ENCODE data around the gene FADS2. TPM values are rescaled to one million over a fixed set of nuclear protein-coding genes. Genes with fewer than 3 reads are reported as not detected.

Gene FADS2
- 75.1 TPM for total RNA-seq
- 33.3 TPM for polyA plus RNA-seq

GRCh38 chr11:61827571-61828378, at the start of gene FADS2:
FADS2 (plus strand) TSS chr11:61828300; CDS start chr11:61828391, 91 bp downstream.
- WGBS: under 1% methylated on average over 83 of the region's 83 CpGs

DNA sequence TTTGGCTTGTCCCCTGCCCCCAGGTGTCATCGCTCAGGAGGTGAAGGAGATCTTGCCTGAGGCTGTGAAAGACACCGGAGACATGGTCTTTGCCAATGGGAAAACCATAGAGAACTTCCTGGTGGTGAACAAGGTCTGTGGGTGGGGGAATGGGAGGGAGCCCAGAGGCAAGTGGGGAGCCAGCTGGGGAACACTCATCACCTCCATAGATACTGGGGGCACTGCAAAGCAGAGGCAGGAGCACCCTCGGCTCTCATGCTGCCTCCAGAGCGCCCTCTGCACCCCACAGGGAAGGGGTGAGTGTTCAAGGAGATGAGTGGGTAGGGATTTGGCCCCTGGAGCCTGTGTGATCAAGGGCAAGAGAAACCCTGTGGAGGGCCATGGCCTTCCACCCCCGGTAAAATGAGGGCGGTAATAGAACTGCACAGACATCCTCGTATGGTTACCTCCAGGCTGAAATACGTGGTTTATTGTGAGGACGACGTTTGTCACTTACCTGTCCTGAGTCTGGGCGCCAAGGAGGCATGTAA, 49.7 kb upstream of the FADS2 start:
- H3K4me3 ChIP-seq (ENCODE audit: low read depth, low read length): no peak overlapping the region
- no peaks in the 10 kb centered on the region for H3K36me3 ChIP-seq (ENCODE audit: insufficient read depth)
- WGBS: 89% methylated on average over 11 of the region's 11 CpGs
- no peaks in the 10 kb centered on the region for H3K4me1 ChIP-seq (ENCODE audit: insufficient read depth)
- DNase-seq (ENCODE audit: extremely low spot score): no peak
- no peak overlapping the region for H3K27ac ChIP-seq (ENCODE audit: low read depth)

More at GRCh38 chr11:61827571-61828378, at the start of gene FADS2:
- H3K4me1 ChIP-seq (ENCODE audit: insufficient read depth): no peaks in the 10 kb centered on the region
- peak; percentile 93 for DNase-seq (ENCODE audit: extremely low spot score)
- peak within 1 kb of the TSS; percentile 51 for H3K4me3 ChIP-seq (ENCODE audit: low read depth, low read length)
- peak within 1 kb of the TSS; percentile 60 for H3K27ac ChIP-seq (ENCODE audit: low read depth)
- no peaks in the 10 kb centered on the region for H3K36me3 ChIP-seq (ENCODE audit: insufficient read depth)

DNA sequence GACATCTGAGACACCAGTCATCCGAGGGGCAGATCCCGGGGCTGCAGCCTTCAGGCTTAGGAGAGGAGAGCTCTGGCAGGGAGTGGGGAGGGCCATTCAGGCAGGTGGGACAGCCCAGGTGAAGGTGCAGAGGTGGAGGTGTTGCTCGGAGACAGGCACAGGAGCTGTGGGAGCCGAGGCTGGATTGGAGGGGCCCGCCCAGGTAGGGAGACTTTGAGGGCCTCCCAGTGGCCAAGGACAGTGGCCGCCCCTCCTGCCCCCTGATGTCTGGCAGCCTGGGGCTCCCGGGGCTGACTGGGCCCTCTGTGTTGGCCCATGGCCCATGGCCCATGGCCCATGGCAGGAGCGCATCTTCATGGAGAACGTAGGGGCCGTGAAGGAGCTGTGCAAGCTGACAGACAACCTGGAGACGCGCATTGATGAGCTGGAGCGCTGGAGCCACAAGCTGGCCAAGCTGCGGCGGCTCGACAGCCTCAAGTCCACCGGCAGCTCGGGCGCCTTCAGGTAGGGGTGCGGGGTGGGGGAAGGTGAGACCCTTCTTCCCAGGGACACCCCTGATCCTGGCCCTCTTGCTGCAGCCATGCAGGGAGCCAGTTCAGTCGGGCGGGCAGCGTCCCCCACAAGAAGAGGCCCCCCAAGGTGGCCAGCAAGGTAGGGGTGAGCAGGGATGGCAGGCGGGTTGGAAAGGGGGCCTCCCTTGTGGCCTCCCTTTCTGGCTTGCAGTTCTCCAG, 49.0 kb upstream of the FADS2 start:
- no peak for DNase-seq (ENCODE audit: extremely low spot score)
- Histone ChIP-seq H3K4me3 (ENCODE audit: low read depth, low read length) (no peak overlapping the region), H3K4me1 (ENCODE audit: insufficient read depth) (no peaks in the 10 kb centered on the region), H3K36me3 (ENCODE audit: insufficient read depth) (no peaks in the 10 kb centered on the region), H3K27ac (ENCODE audit: low read depth) (no peak overlapping the region)
- WGBS: 86% methylated on average over 24 of the region's 24 CpGs

DNA sequence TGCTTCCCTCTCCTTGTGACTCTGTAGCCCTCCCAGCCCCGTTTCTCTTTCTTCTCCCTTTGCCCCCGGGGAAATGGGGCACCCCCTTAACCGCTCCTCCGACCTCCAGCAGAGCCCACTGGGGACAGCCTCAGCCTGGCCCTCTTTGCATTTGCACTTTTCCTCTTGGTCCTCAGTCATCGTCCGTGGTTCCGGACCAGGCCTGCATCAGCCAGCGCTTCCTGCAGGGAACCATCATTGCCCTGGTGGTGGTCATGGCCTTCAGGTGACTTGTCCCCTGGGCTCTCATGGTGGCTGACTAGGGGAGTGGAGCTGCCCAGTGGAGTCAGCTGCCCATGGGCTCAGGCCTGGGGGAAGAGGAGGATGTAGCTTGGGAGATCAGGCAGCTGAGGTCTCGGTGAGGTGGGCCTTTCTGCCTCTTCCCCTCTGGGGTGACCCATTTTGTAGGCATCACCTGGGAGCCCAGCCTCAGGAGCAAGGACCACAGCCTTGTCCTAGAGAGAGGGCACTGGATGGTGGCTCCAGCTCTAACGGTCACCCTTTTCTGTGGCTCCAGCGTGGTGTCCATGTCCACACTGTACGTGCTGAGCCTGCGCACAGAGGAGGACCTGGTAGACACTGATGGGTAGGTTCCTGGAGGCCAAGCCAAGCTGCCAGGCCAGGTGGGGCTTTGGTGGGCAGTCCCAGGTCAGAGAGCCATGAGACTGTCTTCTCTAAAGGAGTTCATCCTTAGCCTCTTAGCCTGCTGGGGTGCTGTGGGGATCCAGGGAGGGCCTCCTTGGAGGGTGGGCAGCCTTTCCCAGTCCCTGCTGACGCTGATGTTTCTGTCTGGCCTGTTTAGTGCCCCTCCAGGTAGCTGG, 48.2 kb upstream of the FADS2 start:
- 87% methylated on average over 14 of the region's 14 CpGs for WGBS
- Histone ChIP-seq H3K4me1 (ENCODE audit: insufficient read depth) (no peaks in the 10 kb centered on the region), H3K27ac (ENCODE audit: low read depth) (no peak overlapping the region), H3K4me3 (ENCODE audit: low read depth, low read length) (no peak overlapping the region), H3K36me3 (ENCODE audit: insufficient read depth) (no peaks in the 10 kb centered on the region)
- no peak for DNase-seq (ENCODE audit: extremely low spot score)

DNA sequence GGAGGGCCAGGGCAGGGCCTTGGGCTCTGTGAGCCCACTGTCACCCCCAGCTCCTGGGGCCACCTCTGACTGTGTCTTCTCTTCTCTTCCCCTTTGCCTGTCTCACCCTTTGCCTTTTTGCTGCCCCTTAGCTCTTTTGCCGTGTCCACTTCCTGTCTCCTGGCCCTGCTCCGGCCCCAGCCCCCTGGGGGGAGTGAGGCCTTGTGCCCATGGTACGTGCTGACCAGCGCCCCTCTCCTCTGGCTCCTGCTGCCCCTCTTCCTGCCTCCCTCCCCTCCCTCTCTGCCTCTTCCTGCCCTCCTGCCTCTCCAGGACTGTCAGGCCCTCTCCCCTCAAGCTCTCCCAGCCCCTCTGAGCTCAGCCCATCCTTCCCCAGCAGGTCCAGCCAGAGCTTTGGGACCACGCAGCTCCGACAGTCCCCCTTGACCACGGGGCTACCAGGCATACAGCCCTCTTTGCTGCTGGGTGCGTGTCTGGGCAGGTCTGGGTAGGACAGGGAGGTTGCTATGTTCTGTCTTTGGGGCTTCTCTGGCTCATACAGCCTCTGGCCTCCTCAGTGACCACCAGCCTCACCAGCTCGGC, 47.4 kb upstream of the FADS2 start:
- no peak overlapping the region for H3K4me3 ChIP-seq (ENCODE audit: low read depth, low read length)
- H3K27ac ChIP-seq (ENCODE audit: low read depth): no peak overlapping the region
- no peak for DNase-seq (ENCODE audit: extremely low spot score)
- no peaks in the 10 kb centered on the region for H3K36me3 ChIP-seq (ENCODE audit: insufficient read depth)
- H3K4me1 ChIP-seq (ENCODE audit: insufficient read depth): no peaks in the 10 kb centered on the region
- WGBS: 76% methylated on average over 9 of the region's 9 CpGs

- WGBS: 85% methylated on average over 5 of the region's 5 CpGs
These were observed 46.5 kb upstream of the FADS2 start for GRCh38 chr11:61781585-61781984.

GRCh38 chr11:61782299-61782698, 45.8 kb upstream of the FADS2 start:
- Histone ChIP-seq H3K4me3 (ENCODE audit: low read depth, low read length) (no peak overlapping the region), H3K27ac (ENCODE audit: low read depth) (no peak overlapping the region), H3K36me3 (ENCODE audit: insufficient read depth) (no peaks in the 10 kb centered on the region), H3K4me1 (ENCODE audit: insufficient read depth) (no peaks in the 10 kb centered on the region)
- WGBS: 91% methylated on average over 3 of the region's 3 CpGs
- DNase-seq (ENCODE audit: extremely low spot score): no peak

More at GRCh38 chr11:61781585-61781984, 46.5 kb upstream of the FADS2 start:
- Histone ChIP-seq H3K4me3 (ENCODE audit: low read depth, low read length) (no peak overlapping the region), H3K36me3 (ENCODE audit: insufficient read depth) (no peaks in the 10 kb centered on the region), H3K27ac (ENCODE audit: low read depth) (no peak overlapping the region), H3K4me1 (ENCODE audit: insufficient read depth) (no peaks in the 10 kb centered on the region)
- no peak for DNase-seq (ENCODE audit: extremely low spot score)

- Histone ChIP-seq H3K4me1 (ENCODE audit: insufficient read depth) (no peaks in the 10 kb centered on the region), H3K4me3 (ENCODE audit: low read depth, low read length) (no peak overlapping the region), H3K36me3 (ENCODE audit: insufficient read depth) (peaks cover 2% of the 10 kb centered on the region), H3K27ac (ENCODE audit: low read depth) (no peak overlapping the region)
- no peak for DNase-seq (ENCODE audit: extremely low spot score)
- WGBS: 75% methylated on average over 11 of the region's 11 CpGs
These were observed 45.3 kb upstream of the FADS2 start for GRCh38 chr11:61782841-61783240.

DNA sequence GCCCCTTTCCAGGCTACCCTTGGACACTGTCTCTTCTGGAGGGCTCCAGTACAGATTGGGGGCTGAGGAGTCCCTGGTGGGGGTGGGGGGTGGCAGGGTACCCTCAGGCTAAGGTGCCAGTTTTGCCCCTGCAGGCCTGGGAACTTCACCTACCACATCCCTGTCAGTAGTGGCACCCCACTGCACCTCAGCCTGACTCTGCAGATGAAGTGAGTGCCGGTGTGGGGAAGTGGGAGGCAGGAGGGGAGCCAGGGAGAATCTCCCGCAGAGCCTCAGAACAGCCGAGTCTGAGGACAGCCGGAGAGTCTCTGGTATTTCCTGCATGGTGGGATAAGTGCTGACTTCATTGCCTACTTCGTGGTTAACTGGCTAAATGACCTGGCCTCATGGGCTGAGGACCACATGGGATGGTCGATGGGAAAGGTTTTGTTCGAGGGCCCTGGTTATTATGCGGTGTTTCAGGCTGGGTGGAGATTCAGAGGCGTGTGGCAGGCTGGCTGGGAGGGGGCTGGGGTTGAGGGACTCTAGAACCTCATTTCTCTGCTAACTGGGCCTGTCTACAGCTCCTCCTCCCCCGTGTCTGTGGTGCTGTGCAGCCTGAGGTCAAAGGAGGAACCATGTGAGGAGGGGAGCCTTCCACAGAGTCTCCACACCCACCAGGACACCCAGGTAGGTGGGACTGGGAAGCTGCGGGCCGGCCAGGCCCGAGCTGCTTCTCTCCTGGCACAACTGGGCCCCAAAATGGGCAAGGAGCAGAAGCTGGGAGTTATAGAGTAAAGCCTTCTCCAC, 44.2 kb upstream of the FADS2 start:
- 59% methylated on average over 13 of the region's 13 CpGs for WGBS
- no peak overlapping the region for H3K4me3 ChIP-seq (ENCODE audit: low read depth, low read length)
- DNase-seq (ENCODE audit: extremely low spot score): no peak
- H3K36me3 ChIP-seq (ENCODE audit: insufficient read depth): peaks cover 9% of the 10 kb centered on the region
- no peak overlapping the region for H3K27ac ChIP-seq (ENCODE audit: low read depth)
- H3K4me1 ChIP-seq (ENCODE audit: insufficient read depth): no peaks in the 10 kb centered on the region

DNA sequence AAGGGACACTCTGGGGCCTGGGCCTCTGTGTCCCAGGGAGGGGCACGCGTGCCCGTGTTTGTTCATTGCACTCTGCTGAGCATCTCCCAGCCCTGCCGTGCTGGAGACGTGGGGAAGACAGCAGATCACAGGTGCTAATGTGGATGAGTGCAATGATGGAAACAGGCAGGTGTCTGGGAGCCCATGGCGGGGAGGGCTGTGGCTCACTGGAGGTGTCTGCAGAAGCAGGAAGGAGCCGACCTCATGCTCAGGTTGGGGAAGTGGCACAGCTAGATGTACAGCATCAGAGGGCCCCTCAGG, 43.6 kb upstream of the FADS2 start:
- no peak overlapping the region for H3K27ac ChIP-seq (ENCODE audit: low read depth)
- no peaks in the 10 kb centered on the region for H3K4me1 ChIP-seq (ENCODE audit: insufficient read depth)
- WGBS: 77% methylated on average over 7 of the region's 7 CpGs
- no peak for DNase-seq (ENCODE audit: extremely low spot score)
- no peak overlapping the region for H3K4me3 ChIP-seq (ENCODE audit: low read depth, low read length)
- peaks cover 9% of the 10 kb centered on the region for H3K36me3 ChIP-seq (ENCODE audit: insufficient read depth)

- 85% methylated on average over 11 of the region's 11 CpGs for WGBS
- H3K4me3 ChIP-seq (ENCODE audit: low read depth, low read length): no peak overlapping the region
- H3K36me3 ChIP-seq (ENCODE audit: insufficient read depth): peaks cover 9% of the 10 kb centered on the region
These were observed 42.2 kb upstream of the FADS2 start for GRCh38 chr11:61785837-61786402.

GRCh38 chr11:61787928-61788491, 40.1 kb upstream of the FADS2 start:
- H3K4me1 ChIP-seq (ENCODE audit: insufficient read depth): no peaks in the 10 kb centered on the region
- H3K4me3 ChIP-seq (ENCODE audit: low read depth, low read length): no peak overlapping the region
- H3K27ac ChIP-seq (ENCODE audit: low read depth): no peak overlapping the region
- 37% methylated on average over 9 of the region's 9 CpGs for WGBS
- H3K36me3 ChIP-seq (ENCODE audit: insufficient read depth): peaks cover 9% of the 10 kb centered on the region
- DNase-seq (ENCODE audit: extremely low spot score): no peak

More at GRCh38 chr11:61785837-61786402, 42.2 kb upstream of the FADS2 start:
- no peak overlapping the region for H3K27ac ChIP-seq (ENCODE audit: low read depth)
- DNase-seq (ENCODE audit: extremely low spot score): no peak
- no peaks in the 10 kb centered on the region for H3K4me1 ChIP-seq (ENCODE audit: insufficient read depth)

Data from urinary bladder (tissue), 4 donors.